Sigmoid colon (tissue), 4 donors: ENCODE data around the gene EPHA4.

Source experiments
- EP300 ChIP-seq, 4 donors: sonication (generic); formaldehyde crosslinking; IDR thresholded peaks; one replicate each; pipeline ENCODE4 v1.6.1; 2017; ENCODE audit warnings: antibody characterized with exemption in 4 of 4
- POLR2AphosphoS5 ChIP-seq, 4 donors: sonication (generic); formaldehyde crosslinking; IDR thresholded peaks; one replicate each; pipeline ENCODE4 v1.6.1; 2017; ENCODE audit warnings: antibody characterized with exemption in 4 of 4
- TF ChIP-seq, protein P1 (sequence below), 4 experiments: fragments of 450-650 bp in 3 of 4; fragments of 200-600 bp in 1 of 4; IDR thresholded peaks; one replicate each; pipeline ENCODE4 v1.5.1; 2016 to 2019; ENCODE audit warnings: antibody characterized with exemption in 4 of 4, mild to moderate bottlenecking in 3 of 4, moderate library complexity in 2 of 4

DNA sequence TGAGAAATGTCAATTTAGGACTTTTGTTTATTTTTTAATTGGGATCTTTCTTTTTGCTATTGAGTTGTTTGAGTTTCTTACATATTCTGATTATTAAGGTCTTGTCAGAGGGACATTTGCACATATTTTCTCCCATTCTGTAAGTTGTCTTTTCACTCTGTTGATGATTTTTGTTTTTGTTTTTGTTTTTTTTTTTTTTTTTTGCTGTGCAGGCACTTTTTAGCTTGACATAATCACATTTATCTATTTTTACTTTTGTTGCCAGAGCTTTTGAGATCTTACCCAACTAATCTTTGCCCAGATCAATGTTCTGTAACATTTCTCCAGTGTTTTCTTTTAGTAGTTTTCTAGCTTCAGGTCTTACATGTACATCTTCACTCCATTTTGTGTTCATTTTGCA is 166.6 kb downstream of the EPHA4 start:
- TF ChIP-seq, protein P1, sequence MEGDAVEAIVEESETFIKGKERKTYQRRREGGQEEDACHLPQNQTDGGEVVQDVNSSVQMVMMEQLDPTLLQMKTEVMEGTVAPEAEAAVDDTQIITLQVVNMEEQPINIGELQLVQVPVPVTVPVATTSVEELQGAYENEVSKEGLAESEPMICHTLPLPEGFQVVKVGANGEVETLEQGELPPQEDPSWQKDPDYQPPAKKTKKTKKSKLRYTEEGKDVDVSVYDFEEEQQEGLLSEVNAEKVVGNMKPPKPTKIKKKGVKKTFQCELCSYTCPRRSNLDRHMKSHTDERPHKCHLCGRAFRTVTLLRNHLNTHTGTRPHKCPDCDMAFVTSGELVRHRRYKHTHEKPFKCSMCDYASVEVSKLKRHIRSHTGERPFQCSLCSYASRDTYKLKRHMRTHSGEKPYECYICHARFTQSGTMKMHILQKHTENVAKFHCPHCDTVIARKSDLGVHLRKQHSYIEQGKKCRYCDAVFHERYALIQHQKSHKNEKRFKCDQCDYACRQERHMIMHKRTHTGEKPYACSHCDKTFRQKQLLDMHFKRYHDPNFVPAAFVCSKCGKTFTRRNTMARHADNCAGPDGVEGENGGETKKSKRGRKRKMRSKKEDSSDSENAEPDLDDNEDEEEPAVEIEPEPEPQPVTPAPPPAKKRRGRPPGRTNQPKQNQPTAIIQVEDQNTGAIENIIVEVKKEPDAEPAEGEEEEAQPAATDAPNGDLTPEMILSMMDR (IDR thresholded peaks at IDR 0.05) = no peak
- TF ChIP-seq POLR2AphosphoS5 (IDR thresholded peaks at IDR 0.05) = no peak
- TF ChIP-seq EP300 (IDR thresholded peaks at IDR 0.05) = no peak
